ENCODE results near the gene KIZ. TPM values are rescaled to one million over a fixed set of nuclear protein-coding genes. Genes with fewer than 3 reads are reported as not detected.

The KIZ gene
- total RNA-seq, 1 donor from 2014 or later, result 15.0 TPM

GRCh38 chr20:21125072-21125848 lies 622 bp upstream of the KIZ start:
- H3K36me3 Mint-ChIP-seq (ENCODE audit: low read depth), result no peaks in the 10 kb centered on the region
- H3K27ac Mint-ChIP-seq (ENCODE audit: unreplicated experiment), result no peak overlapping the region
- TF ChIP-seq CTCF (conservative IDR thresholded peaks at IDR 0.05), result peak; percentile 31
- DNase-seq (ENCODE audit: low read depth, low spot score), result peak; percentile 26
- peaks cover 22% of the 10 kb centered on the region for H3K4me1 Mint-ChIP-seq
- peak overlapping the region; percentile 88 for H3K4me3 Mint-ChIP-seq
- no peaks in the 10 kb centered on the region for H3K9me3 Mint-ChIP-seq
- H3K27me3 Mint-ChIP-seq (ENCODE audit: low read depth), result peaks cover 5% of the 10 kb centered on the region

GRCh38 chr20:21126581-21126870 lies 644 bp downstream of the KIZ start:
- Mint-ChIP-seq H3K27me3 (ENCODE audit: low read depth) (peaks cover 2% of the 10 kb centered on the region), H3K9me3 (no peaks in the 10 kb centered on the region), H3K36me3 (ENCODE audit: low read depth) (no peaks in the 10 kb centered on the region), H3K4me1 (peaks cover 22% of the 10 kb centered on the region), H3K27ac (ENCODE audit: unreplicated experiment) (no peak overlapping the region), H3K4me3 (peak overlapping the region; percentile 88)
- no peak for TF ChIP-seq CTCF (conservative IDR thresholded peaks at IDR 0.05)
- DNase-seq (ENCODE audit: low read depth, low spot score), result no peak

- peaks cover 2% of the 10 kb centered on the region for H3K27me3 Mint-ChIP-seq (ENCODE audit: low read depth)
- no peaks in the 10 kb centered on the region for H3K36me3 Mint-ChIP-seq (ENCODE audit: low read depth)
- H3K4me1 Mint-ChIP-seq, result peaks cover 22% of the 10 kb centered on the region
- no peak for TF ChIP-seq CTCF (conservative IDR thresholded peaks at IDR 0.05)
- no peak overlapping the region for H3K27ac Mint-ChIP-seq (ENCODE audit: unreplicated experiment)
- no peak for DNase-seq (ENCODE audit: low read depth, low spot score)
- H3K4me3 Mint-ChIP-seq, result peak overlapping the region; percentile 88
- H3K9me3 Mint-ChIP-seq, result no peaks in the 10 kb centered on the region
These were observed 1.5 kb downstream of the KIZ start for GRCh38 chr20:21127201-21127981.

- Mint-ChIP-seq H3K4me3 (peak overlapping the region; percentile 29), H3K36me3 (ENCODE audit: low read depth) (no peaks in the 10 kb centered on the region), H3K4me1 (peaks cover 22% of the 10 kb centered on the region), H3K27ac (ENCODE audit: unreplicated experiment) (no peak overlapping the region), H3K27me3 (ENCODE audit: low read depth) (peaks cover 2% of the 10 kb centered on the region), H3K9me3 (no peaks in the 10 kb centered on the region)
- peak; percentile 27 for TF ChIP-seq CTCF (conservative IDR thresholded peaks at IDR 0.05)
- DNase-seq (ENCODE audit: low read depth, low spot score), result no peak
These were observed 4.0 kb downstream of the KIZ start for GRCh38 chr20:21129861-21130260.

GRCh38 chr20:21133404-21133803 lies 7.5 kb downstream of the KIZ start:
- Mint-ChIP-seq H3K36me3 (ENCODE audit: low read depth) (peaks cover 2% of the 10 kb centered on the region), H3K4me1 (peaks cover 4% of the 10 kb centered on the region), H3K4me3 (no peak overlapping the region), H3K27ac (ENCODE audit: unreplicated experiment) (no peak overlapping the region), H3K27me3 (ENCODE audit: low read depth) (no peaks in the 10 kb centered on the region), H3K9me3 (no peaks in the 10 kb centered on the region)
- no peak for DNase-seq (ENCODE audit: low read depth, low spot score)
- TF ChIP-seq CTCF (conservative IDR thresholded peaks at IDR 0.05), result no peak

Measured in neural crest cell (in vitro differentiated cells).